HL-60/S4 treated with phorbol 12-myristate 13-acetate at 8.2 ng/mL for 4 days and 3 days (cell line): Measurements from ENCODE around the gene DNAJC15.
"Not testable (repeated sequence)": the region's sequence is repeated elsewhere in the genome, so short reads cannot be mapped to it uniquely, and the experiment has no call there.

ENCODE experiments used
- in situ Hi-C: fragments of 300-500 bp; cut with MboI; formaldehyde crosslinking; loops from 2 replicates; pipeline ENCODE4 v1.15.0; 2022; ENCODE audit warnings: low sequenced_read_pairs

Gene DNAJC15

DNA sequence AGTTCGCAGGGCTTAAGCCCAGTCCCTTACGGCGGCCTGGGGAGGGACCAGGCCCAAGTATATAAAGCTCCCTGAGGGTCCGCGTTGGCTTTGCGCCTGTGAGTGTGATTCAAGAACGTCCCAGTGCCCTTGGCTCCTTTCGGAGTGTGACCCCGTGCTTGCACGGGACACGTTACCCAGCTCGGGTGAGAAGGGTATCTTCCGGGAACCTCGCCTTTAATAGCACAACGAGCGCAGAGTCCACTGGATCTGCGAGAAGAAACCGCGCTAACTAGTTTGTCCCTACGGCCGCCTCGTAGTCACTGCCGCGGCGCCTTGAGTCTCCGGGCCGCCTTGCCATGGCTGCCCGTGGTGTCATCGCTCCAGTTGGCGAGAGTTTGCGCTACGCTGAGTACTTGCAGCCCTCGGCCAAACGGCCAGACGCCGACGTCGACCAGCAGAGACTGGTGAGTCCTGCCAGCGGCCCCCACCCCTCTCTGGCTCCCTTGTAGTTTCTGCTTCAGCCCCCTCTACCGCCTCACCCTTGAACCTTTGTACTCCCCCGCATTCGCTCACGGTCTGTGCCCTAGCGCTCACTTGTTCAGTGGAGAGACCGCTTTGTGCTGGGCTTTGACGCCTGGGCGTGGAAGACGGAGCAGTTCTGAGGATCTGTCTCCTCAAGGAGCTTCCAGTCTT lies at the start of gene DNAJC15:
Gene DNAJC15 (plus strand): TSS at position 298 of the 675 bp plus-strand sequence. CDS start 41 bp downstream, at position 339.
- in situ Hi-C loops, result no loop called here

GRCh38 chr13:42976066-42976465 lies 47.3 kb upstream of the DNAJC15 start:
- in situ Hi-C loops, result no loop called here

- in situ Hi-C loops, result no loop called here
Measured at GRCh38 chr13:42977219-42977659, 46.1 kb upstream of the DNAJC15 start.

GRCh38 chr13:42981317-42981716 lies 42.1 kb upstream of the DNAJC15 start:
- in situ Hi-C loops, result no loop called here

GRCh38 chr13:42981853-42982252 lies 41.5 kb upstream of the DNAJC15 start:
- in situ Hi-C loops, result no loop called here

DNA sequence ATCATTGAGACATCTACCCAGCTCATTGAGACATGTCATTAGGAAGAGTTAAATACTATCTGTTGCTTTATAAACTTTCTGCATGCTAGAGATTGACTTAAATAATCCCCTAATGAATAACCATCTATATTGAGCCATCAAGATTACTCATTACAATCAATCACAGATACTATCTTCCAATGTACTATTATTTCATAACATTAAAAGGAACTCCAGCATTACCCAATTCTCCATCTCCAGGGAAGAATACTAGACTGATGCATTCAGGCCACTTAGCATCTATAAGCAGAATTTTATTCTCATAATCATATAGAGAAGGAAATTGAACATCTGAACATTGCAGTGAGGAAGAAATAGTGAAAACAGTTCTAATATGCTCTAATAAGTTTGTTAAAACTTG lies 39.4 kb upstream of the DNAJC15 start:
- in situ Hi-C loops, result no loop called here

- in situ Hi-C loops, result no loop called here
Measured at GRCh38 chr13:42984691-42985090, 38.7 kb upstream of the DNAJC15 start.

DNA sequence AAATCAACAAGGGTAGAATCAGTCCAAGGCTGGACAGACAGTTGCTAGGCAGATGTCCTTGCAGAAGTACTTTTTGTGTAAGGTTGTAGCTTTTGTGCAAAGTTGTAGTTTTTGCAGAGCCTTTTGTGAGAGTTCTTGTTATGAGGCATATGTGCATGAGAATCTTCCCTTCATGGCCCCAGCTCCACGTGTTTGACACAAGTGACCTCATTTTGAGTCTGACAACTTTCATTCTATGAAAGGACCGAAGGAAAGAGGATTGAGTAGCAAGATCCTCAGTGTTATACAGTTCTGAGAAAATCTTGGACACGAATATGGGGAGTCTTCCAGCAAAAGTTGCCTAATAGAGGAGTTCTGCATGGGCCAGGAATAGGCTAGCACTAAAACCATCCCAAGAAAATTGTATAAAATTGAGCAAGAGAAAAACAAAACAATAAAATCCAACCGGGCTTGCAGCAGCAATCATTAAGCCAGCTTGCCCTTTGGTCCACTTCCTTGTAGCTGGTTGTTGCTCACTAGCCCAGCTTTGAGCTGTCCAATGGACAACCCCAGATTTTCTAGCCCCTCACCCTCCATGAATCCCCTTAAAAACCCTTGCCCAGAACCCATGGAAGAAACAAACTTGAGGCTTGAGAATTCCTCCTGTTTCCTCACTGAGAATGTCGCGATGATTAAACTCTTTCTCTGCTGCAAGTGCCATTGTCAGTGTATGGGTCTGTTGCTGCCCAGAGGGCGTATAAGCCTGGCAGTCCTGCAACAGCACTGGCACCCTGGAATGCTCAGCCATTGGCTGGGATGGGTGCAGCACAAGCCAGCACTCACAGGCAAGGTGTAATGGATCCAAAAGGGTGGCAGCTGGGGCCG lies 37.8 kb upstream of the DNAJC15 start:
- in situ Hi-C loops, result no loop called here

DNA sequence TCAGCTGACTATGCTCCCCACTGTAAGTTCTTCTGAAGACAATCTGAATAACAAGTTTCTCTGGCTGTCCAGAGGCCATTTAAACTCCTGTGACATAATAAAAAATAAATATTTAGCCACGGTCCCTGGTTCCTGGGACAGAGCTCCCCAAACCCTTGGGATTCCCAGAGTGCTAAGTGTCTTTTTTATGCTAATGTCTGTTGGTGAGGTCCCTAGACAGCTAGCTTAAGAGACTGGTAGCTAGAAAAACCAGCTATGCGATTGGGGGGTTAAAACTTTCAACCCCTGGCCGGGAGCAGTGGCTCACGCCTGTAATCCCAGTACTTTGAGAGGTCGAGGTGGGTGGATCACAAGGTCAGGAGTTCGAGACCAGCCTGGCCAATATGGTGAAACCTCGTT lies 37.2 kb upstream of the DNAJC15 start:
- in situ Hi-C loops, result no loop called here

DNA sequence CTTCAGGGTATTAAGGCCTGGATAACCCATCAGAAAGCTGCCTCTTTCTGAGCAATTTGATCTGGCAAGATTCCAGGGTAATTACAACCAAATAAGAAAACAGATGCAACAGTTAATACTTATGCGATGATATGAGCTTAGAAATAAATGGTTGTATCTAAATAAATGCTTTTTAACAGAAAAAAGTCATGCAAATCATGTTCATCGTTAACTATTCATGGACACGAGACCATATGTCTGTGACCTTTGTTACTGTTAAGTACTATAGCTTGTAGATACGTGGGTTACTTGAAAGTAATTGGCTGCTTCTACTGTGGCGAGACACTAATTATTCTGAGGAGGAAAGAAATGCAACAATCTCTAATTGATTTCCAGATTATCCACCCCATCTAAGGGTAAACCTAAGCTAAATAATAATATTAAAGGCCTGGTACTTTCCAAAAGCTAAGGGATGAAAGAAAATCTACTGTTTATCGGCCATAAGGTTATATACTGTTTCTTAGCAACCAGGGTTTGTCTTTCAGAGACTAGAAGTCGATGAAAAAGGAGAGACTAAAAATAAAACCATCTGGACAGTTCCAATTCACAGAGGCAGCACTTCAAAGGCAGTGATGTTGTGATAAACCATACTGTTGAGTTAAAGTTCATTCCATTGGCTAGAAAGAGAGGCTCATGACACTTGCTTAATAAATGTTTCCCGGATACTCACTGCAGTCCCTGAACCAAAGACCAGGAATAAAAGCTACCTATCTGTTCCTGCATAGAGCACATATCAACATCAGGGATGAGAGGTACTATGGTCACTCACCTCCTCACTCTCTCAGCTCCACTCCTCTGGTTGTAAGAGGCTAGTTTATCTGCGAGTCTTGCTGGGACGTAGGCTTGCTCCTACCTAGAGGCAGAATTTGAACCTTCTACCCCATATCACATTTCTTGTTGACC lies 32.8 kb upstream of the DNAJC15 start:
- in situ Hi-C loops, result no loop called here

DNA sequence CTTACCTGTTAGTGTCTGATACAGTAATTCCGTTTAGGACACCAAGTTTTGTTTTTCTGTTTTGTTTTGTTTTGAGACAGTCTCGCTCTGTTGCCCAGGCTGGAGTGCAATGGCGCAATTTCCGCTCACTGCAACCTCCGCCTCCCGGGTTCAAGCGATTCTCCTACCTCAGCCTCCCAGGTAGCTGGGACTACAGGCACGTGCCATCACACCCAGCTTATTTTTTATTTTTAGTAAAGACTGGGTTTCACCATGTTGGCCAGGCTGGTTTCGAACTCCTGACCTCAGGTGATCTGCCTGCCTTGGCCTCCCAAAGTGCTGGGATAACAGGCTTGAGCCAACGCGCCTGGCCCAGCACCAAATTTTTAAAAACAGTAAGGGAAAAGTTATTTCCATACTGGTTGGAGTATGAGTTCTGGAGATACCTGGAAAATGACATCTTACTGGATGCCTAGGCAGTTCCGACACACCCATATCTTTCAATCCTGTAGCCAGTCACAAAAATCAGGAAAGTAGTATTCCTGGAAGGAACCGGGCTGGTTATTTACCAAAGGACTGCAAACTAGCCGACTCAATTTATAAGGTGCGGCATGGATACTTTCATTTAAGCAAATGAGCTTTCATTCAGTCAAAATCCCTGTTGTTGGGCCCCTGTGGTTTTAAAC lies 32.0 kb upstream of the DNAJC15 start:
- in situ Hi-C loops, result not testable (repeated sequence)

GRCh38 chr13:42991898-42992763 lies 31.3 kb upstream of the DNAJC15 start, which contains the start of gene EPSTI1:
Gene EPSTI1, minus strand, starts transcription at chr13:42992241. Its CDS starts 76 bp downstream, at chr13:42992165.
- in situ Hi-C loops, result no loop called here

DNA sequence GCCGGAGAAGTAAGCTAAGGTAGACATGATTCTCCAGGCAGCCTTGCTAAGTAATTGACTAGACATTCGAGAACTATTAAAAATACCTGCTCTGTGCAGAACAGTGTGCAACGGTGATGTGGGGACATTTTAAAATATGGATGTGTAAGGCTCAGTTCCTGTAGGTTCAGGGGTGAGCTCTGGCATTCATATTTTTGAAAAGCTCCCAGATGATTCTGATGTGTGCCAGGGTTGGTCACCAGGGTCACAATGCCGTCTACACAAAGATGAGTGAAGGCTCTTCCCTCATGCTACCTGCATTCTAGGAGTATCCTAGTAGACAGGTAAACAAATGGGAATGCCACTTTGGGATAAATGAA lies 30.6 kb upstream of the DNAJC15 start:
- in situ Hi-C loops, result no loop called here

- in situ Hi-C loops, result no loop called here
Measured at GRCh38 chr13:42994878-42995277, 28.5 kb upstream of the DNAJC15 start.

GRCh38 chr13:42996584-42996983 lies 26.8 kb upstream of the DNAJC15 start:
- in situ Hi-C loops, result no loop called here

GRCh38 chr13:42997381-42997780 lies 26.0 kb upstream of the DNAJC15 start:
- in situ Hi-C loops, result no loop called here

DNA sequence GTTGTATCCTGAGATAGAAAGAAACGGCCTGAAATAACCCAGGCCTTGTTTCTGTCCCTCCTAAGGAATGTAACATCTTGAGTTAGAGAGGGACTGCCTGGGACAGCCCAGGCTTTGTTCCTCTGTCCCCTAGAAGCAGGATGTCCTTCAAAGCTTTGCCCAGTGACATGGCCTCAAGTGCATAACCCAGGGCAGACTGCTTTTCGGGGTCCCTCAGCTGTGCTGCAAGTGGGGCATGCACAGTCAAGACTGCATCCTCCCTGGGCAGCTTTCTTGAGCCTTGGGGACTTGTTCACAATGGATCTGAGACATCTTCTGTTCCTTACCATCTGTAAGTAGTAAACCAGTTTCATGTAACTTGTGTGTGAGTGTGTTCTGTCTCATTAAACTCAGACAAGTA lies 23.9 kb upstream of the DNAJC15 start:
- in situ Hi-C loops, result no loop called here

DNA sequence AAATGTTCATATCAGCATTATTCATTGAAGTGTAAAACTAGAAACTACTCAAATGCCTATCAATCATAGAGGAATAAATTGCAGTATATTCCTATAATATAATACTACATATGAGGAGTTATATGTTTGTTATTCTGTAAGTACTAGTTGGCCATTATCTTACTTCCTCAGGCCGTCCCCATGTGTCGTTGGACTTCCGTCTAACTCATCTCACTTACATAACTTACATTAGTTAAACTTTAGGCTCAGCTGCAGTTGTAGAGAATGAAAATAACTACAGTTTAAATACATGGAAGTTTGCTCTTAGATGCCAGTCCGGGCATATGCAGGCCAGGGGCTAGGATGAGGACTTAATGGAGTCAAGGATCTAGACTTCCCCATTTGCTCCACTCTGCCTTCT lies 22.7 kb upstream of the DNAJC15 start:
- in situ Hi-C loops, result no loop called here

GRCh38 chr13:43002021-43002420 lies 21.4 kb upstream of the DNAJC15 start:
- in situ Hi-C loops, result no loop called here

DNA sequence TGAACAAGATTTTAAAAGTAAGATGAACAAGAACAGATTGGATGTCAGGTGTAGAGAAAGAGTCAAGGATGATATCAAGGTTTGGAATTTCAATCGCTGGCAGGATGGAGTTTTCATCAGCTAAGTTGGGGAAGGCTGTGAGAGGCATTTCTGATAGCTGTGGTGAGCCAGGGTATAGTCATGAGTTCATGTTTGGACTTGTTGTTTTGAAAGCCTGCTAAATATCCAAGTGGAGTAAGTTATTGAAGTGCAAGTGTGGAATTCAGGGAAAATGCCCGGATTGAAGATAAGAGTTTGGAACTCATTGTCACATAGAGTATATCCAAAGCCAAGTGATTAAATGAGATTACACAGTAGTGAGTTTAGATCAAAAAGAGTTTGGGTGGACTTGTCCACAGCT lies 20.4 kb upstream of the DNAJC15 start:
- in situ Hi-C loops, result no loop called here
